Hepatocyte (in vitro differentiated cells): ENCODE measurements around the gene CHD5. TPM values are rescaled to one million over a fixed set of nuclear protein-coding genes. Genes with fewer than 3 reads are reported as not detected.

ENCODE experiments used
- DNase-seq: peaks from one replicate; pipeline ENCODE4 v3.0.0-alpha.2; 2016; ENCODE audit warnings: low spot score
- H2AFZ ChIP-seq: fragments of 200-600 bp; sonication (generic); 2 replicates; pipeline ENCODE4 v1.6.0; 2016; ENCODE audit warnings: antibody characterized with exemption, mild to moderate bottlenecking
- H3K27ac ChIP-seq: fragments of 200-600 bp; sonication (generic); 2 replicates; pipeline ENCODE4 v1.5.1; 2016; ENCODE audit warnings: mild to moderate bottlenecking
- H3K27me3 ChIP-seq: fragments of 200-600 bp; sonication (generic); 2 replicates; pipeline ENCODE4 v1.6.1; 2016
- H3K36me3 ChIP-seq: fragments of 200-600 bp; sonication (generic); replicated peaks from 2 replicates; pipeline ENCODE4 v1.5.1; 2016; ENCODE audit warnings: low read depth; ENCODE audit not compliant: insufficient read depth
- H3K4me1 ChIP-seq: fragments of 200-600 bp; sonication (generic); 2 replicates; pipeline ENCODE4 v1.5.1; 2016; ENCODE audit warnings: mild to moderate bottlenecking, moderate library complexity; ENCODE audit not compliant: insufficient read depth
- H3K4me2 ChIP-seq: fragments of 200-600 bp; sonication (generic); 2 replicates; pipeline ENCODE4 v1.6.0; 2016
- H3K4me3 ChIP-seq: fragments of 200-600 bp; sonication (generic); 2 replicates; pipeline ENCODE4 v1.5.1; 2016; ENCODE audit warnings: mild to moderate bottlenecking
- H3K79me2 ChIP-seq: fragments of 200-600 bp; sonication (generic); 2 replicates; pipeline ENCODE4 v1.6.0; 2017; ENCODE audit warnings: mild to moderate bottlenecking
- H3K9me2 ChIP-seq: fragments of 200-600 bp; sonication (generic); replicated peaks from 2 replicates; pipeline ENCODE4 v1.6.0; 2017; ENCODE audit warnings: mild to moderate bottlenecking; ENCODE audit not compliant: insufficient read depth
- H3K9me3 ChIP-seq: fragments of 200-600 bp; sonication (generic); 2 replicates; pipeline ENCODE4 v1.5.1; 2016; ENCODE audit warnings: low read depth, mild to moderate bottlenecking
- H4K20me1 ChIP-seq: fragments of 200-600 bp; sonication (generic); 2 replicates; pipeline ENCODE4 v1.6.0; 2016; ENCODE audit warnings: mild to moderate bottlenecking; ENCODE audit not compliant: insufficient read depth, poor library complexity, severe bottlenecking
- EZH2 ChIP-seq: fragments of 200-600 bp; sonication (generic); IDR thresholded peaks from 2 replicates; pipeline ENCODE4 v1.6.1; 2016; ENCODE audit warnings: antibody characterized with exemption, mild to moderate bottlenecking, borderline replicate concordance
- EZH2phosphoT487 ChIP-seq: fragments of 200-600 bp; sonication (generic); IDR thresholded peaks from one replicate; pipeline ENCODE4 v1.6.1; 2018; ENCODE audit warnings: antibody characterized with exemption, mild to moderate bottlenecking, low read depth, moderate library complexity; ENCODE audit not compliant: unreplicated experiment, severe bottlenecking
- WGBS: methylation state at CpG from one replicate; pipeline ENCODE4 v1.1.6; 2016; ENCODE audit warnings: low lambda C conversion rate; ENCODE audit errors: missing lambda C conversion rate; 5-methylcytosine and 5-hydroxymethylcytosine counted together
- polyA plus RNA-seq: library from polyadenylated mRNA; unstranded; fragments of >200 nt; fragmentation: Nextera tagmentation; extraction: Ambion mirVana; gene quantifications from 2 replicates; pipeline ENCODE4 v1.2.1, GENCODE V29; 2016
- total RNA-seq: library from RNA; depleted of rRNA; stranded (reverse); fragments of >200 nt; gene quantifications from 2 replicates; pipeline ENCODE4 v1.2.3, GENCODE V29; 2014
- TF ChIP-seq, protein P1 (sequence below): fragments of 200-600 bp; sonication (generic); IDR thresholded peaks from 2 replicates; pipeline ENCODE4 v1.5.1; 2016; ENCODE audit warnings: antibody characterized with exemption, mild to moderate bottlenecking; ENCODE audit not compliant: poor library complexity

Gene CHD5
- total and polyA plus RNA-seq, 2 experiments from 2014 or later, result 0.13 TPM; not detected in 1

DNA sequence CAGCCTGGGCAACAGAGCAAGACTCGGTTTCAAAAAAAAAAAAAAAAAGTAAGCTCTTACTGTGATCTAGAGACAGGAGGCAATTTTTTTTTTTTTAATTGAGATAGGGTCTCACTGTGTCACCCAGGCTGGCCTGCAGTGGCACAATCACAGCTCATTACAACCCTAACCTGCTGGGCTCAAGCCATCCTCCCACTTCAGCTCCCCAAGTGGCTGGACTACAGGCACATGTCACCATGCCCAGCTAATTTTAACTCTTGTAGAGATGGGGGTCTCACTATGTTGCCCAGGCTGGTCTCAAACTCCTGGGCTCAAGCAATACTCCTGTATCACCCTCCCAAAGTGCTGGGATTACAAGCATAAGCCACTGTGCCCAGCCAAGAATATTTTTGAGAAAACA, 11.8 kb upstream of the CHD5 start:
- no peak overlapping the region for H3K4me2 ChIP-seq
- peaks cover 74% of the 10 kb centered on the region for H4K20me1 ChIP-seq
- no peaks in the 10 kb centered on the region for H3K36me3 ChIP-seq
- H3K4me1 ChIP-seq, result no peaks in the 10 kb centered on the region
- no peak overlapping the region for H3K4me3 ChIP-seq
- WGBS, result 78% methylated on average over 1 of the region's 1 CpG
- TF ChIP-seq EZH2phosphoT487, result no peak
- TF ChIP-seq EZH2, result no peak
- TF ChIP-seq, protein P1, sequence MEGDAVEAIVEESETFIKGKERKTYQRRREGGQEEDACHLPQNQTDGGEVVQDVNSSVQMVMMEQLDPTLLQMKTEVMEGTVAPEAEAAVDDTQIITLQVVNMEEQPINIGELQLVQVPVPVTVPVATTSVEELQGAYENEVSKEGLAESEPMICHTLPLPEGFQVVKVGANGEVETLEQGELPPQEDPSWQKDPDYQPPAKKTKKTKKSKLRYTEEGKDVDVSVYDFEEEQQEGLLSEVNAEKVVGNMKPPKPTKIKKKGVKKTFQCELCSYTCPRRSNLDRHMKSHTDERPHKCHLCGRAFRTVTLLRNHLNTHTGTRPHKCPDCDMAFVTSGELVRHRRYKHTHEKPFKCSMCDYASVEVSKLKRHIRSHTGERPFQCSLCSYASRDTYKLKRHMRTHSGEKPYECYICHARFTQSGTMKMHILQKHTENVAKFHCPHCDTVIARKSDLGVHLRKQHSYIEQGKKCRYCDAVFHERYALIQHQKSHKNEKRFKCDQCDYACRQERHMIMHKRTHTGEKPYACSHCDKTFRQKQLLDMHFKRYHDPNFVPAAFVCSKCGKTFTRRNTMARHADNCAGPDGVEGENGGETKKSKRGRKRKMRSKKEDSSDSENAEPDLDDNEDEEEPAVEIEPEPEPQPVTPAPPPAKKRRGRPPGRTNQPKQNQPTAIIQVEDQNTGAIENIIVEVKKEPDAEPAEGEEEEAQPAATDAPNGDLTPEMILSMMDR, result no peak
- no peaks in the 10 kb centered on the region for H3K27me3 ChIP-seq
- no peak overlapping the region for H2AFZ ChIP-seq
- no peak for DNase-seq
- H3K9me3 ChIP-seq, result no peaks in the 10 kb centered on the region
- peaks cover 82% of the 10 kb centered on the region for H3K79me2 ChIP-seq
- no peaks in the 10 kb centered on the region for H3K9me2 ChIP-seq
- no peak overlapping the region for H3K27ac ChIP-seq

DNA sequence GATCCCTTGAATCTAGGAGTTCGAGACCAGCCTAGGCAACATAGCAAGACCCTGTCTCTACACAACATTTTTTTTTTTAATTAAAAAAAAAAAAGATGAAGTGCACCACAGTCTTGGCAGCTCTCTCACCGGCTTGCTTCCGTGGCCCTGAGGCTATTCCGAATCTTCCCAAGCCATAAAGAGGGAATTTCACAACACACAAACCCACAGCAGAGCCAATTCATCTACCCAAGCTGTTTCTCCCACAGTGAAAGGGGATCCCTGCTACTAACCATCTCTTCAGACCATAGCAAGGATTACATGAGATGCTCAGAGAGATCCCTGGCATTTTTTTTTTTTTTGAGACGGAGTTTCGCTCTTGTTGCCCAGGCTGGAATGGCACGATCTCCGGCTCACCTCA, 8.3 kb upstream of the CHD5 start:
- Histone ChIP-seq H3K9me2 (no peaks in the 10 kb centered on the region), H3K27me3 (no peaks in the 10 kb centered on the region), H2AFZ (no peak overlapping the region), H3K4me3 (no peak overlapping the region), H4K20me1 (peaks cover 67% of the 10 kb centered on the region), H3K9me3 (no peaks in the 10 kb centered on the region), H3K27ac (no peak overlapping the region), H3K4me2 (no peak overlapping the region), H3K36me3 (no peaks in the 10 kb centered on the region), H3K4me1 (no peaks in the 10 kb centered on the region), H3K79me2 (peaks cover 47% of the 10 kb centered on the region)
- TF ChIP-seq EZH2phosphoT487, result no peak
- TF ChIP-seq, protein P1, result no peak
- no peak for TF ChIP-seq EZH2
- WGBS, result 94% methylated on average over 8 of the region's 8 CpGs
- DNase-seq, result no peak

DNA sequence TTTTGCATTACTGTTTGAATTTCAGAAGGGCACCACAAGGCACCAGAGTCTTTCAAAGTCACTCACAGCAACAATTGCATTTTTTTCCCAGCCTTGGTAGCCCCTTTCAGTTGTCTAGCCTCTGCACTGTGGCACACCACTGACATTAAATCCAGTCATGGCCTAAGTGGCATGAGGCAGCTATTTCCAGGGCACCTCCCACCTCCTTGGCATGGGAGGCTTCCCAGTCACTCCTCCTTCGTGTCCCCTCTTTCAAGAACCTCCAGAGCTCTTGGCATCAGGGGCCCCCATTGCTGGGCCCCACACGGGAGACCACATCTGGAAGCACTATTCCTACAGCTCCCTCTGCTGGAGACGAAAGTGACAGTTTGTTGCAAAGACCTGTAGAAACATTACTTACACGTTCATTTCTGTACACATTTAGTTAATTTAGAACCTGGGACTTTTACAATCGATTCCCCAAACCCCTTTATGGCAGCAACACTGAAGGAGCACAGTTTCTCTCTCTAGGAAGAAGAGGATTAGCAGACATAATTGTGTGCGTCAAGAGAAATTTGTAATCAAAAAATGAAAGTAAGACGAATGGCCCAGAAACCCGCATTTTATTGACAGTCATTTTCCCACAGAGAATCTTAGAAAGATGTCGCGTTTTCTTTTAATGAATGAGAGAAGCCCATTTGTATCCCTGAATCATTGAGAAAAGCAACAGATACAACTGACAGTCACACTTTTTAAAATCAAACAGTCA, 5.7 kb upstream of the CHD5 start:
- Histone ChIP-seq H3K9me2 (no peaks in the 10 kb centered on the region), H4K20me1 (peaks cover 57% of the 10 kb centered on the region), H3K79me2 (peaks cover 27% of the 10 kb centered on the region), H3K9me3 (no peaks in the 10 kb centered on the region), H3K4me3 (no peak overlapping the region), H3K4me1 (peaks cover 5% of the 10 kb centered on the region), H3K27me3 (peaks cover 12% of the 10 kb centered on the region), H3K36me3 (no peaks in the 10 kb centered on the region), H3K4me2 (no peak overlapping the region), H3K27ac (no peak overlapping the region), H2AFZ (no peak overlapping the region)
- peak; percentile 60 for DNase-seq
- 77% methylated on average over 10 of the region's 10 CpGs for WGBS
- TF ChIP-seq, protein P1, result peak; percentile 54
- no peak for TF ChIP-seq EZH2
